GM18517 (cell line): ENCODE results near the gene LRRC38.

ENCODE experiments used
- ATAC-seq: cut with Tn5 transposase; IDR thresholded peaks from one replicate; pipeline ENCODE4 v1.9.1; 2021; ENCODE audit warnings: mild to moderate bottlenecking, moderate library complexity; ENCODE audit not compliant: unreplicated experiment

The LRRC38 gene

GRCh38 chr1:13520985-13521384 lies 7.2 kb upstream of the LRRC38 start:
- no peak for ATAC-seq

DNA sequence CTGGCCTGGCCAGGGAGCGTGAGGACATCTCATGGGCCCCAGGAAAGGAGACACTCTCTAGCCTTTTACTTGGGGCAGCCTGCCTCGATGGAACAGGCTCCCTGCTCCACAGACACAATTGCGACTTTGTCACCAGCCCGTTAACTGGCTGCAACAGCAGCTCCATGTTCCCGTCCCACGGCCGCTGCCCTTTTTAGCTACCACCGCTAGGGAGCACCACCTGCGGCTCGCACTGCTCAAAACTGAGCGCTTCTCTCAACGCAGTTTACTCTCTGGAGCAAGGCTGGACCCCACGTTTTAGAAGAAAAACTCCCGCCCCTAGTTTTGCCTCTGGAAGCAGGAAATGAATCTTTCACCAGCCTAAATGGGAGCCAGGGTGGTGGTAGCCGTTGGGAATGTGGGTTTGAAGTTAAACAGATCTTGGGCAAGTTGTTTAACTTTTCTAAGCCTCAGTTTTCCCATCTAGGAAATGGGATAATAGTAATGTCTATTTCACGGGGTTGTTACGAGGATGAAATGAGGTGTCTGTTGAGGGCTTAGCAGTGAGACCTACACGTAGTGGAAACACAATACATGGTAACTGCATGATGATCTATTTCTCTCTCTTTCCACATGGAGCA lies 3.5 kb upstream of the LRRC38 start:
- ATAC-seq: no peak

GRCh38 chr1:13516606-13517005 lies 2.8 kb upstream of the LRRC38 start:
- ATAC-seq: no peak

DNA sequence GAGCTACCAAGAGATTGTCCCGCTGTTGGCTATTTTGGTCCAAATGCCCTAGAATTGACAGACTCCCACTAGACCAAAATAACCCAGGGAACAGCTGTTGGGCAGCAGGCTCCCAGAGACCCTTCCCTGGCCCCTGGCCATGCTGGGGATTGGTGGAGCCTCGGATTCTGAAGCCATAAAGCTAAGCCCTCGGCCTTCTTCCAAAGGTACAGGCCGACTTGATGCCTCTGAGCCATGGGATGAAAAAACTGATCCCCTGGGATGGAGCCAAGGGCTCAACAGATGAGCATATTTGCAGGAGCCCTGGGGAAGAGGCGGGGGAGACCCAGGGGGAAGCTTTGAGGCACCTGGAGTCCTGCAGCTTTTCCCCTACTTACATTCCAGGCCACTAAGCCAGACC lies 1.0 kb upstream of the LRRC38 start:
- no peak for ATAC-seq

DNA sequence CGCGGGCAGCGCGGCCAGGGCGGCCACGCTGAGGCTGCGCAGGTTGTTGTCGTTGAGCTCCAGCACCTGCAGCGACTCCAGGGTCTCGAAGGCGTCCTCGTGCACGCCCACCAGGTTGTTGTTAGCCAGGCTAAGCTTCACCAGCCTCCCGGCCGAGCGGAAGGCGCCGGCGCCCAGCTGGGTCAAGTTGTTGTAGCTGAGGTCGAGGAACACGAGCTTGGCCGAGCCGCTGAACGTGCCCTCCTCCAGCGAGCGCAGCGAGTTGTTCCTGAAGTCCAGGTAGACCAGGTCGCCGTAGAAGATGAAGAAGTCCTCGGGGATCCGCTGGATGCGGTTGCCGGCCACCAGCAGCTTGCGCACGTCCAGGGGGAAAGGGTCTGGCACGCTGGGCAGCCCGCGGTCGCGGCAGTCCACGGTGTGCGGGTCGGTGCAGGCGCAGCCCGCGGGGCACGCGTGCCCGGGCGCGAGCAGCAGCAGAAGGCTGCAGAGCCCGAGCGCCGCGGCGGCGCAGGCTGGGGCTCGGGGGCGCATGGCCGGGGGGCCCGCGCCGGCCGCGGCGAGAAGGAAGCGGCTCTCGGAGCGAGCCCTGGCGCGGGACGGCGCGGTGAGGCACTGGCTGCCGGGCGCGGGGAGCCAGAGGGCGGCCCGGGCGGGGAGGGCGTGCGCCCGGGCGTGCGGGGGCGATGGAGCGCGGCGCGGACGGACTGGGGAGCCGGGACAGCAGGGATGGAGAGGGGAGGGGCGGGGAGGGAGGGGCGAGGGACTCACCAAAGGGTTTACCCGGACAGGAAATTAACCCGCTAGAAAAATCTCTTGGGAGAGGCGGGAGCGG lies 524 bp downstream of the LRRC38 start:
- ATAC-seq: no peak

DNA sequence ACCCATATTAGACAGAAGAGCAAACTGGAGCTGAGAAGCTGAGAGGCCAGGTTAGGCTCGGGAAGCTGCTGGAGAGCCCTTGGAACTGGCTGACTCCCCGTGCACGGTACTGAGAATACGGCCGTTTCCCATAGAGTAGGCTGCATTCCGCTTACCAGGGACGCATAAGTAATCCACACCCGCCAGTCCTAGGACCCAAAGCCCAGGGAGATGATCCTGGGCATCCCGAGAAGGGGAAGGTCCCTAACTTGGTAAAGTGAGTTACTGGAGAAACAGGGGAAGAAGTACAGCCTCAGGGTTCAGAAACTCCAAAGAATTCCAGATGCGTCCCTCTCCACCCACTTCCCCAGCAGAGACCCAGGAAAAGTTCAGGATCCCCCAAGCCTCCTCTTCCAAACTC lies 1.3 kb downstream of the LRRC38 start:
- no peak for ATAC-seq

DNA sequence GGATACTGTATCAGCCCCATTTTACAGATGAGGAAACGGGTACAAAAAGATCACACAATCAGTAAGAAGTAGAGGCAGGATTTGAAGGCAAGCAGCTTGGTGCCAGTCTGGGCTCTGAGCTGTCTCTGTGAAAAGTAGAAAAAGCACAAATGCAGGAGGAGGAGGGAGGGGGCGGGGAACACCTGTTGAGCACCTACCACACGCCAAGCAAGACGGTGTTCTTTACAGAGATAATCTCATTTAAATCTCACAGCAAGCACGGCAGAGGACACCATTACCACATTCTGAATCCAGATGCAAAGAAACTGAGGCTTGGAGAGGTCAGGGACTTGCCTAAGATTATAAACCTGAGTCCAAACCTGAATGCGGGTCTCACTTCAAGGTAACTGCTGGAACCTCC lies 3.3 kb downstream of the LRRC38 start:
- no peak for ATAC-seq

GRCh38 chr1:13507075-13507474 lies 6.7 kb downstream of the LRRC38 start:
- ATAC-seq: no peak

DNA sequence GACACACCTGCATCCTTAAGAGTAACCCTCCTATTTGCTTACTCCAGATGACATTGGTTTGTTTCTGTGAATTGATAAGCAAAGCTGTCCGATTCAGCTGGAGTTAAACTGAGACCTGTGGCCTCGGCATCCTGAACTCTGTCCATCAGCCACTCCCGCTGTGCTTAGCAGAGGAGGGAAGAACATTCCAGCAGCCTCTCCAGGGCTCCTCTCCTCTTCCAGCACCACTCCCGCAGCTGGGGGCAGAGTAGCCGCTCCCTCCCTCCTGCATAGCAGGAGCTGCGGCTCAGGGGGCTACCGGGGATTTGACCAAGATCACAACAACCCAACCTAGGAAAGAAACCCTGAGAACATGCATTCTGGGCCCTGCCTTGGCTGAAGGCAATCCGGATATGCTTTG lies 8.8 kb downstream of the LRRC38 start:
- no peak for ATAC-seq

GRCh38 chr1:13500806-13501205 lies 13.0 kb downstream of the LRRC38 start:
- ATAC-seq: no peak

- ATAC-seq: no peak
Observed at GRCh38 chr1:13499422-13499821, 14.4 kb downstream of the LRRC38 start.

DNA sequence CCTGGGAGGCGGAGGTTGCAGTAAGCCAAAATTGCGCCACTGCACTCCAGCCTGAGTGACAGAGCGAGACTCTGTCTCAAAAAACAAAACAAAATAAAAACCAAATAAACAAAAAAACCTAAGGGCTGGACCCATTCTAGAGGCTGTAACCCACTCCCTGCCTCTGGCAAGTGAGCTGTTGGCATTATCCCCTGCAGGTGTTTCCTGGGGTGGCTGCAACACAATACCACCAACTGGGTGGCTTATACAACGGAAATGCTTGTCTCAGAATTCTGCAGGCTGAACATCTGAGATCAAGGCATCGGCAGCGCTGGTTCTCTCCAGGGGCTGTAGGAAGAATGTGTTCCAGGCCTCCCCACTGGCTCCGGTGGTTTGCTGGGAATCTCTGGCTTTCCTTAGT lies 15.2 kb downstream of the LRRC38 start:
- no peak for ATAC-seq

GRCh38 chr1:13495186-13495585 lies 18.6 kb downstream of the LRRC38 start:
- no peak for ATAC-seq

DNA sequence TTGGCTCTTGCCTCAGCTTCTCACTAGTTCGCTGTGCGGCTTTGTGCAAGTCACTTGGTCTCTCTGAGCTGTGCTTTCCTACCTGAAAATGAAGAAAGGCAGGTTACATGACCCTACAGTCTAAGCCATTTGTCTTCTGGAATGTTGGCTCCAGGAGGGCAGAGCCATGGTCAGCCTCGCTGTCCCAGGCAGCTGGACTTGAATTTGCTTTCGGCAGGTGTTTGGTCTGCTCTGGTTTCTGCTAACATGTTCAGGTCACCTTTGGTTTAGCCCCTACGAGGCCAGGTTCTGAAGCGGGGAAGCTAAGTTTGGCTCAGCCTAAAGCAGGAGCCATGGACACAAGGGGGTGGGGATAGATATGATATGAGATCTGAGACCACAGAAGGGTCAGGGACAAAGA lies 19.1 kb downstream of the LRRC38 start:
- no peak for ATAC-seq

DNA sequence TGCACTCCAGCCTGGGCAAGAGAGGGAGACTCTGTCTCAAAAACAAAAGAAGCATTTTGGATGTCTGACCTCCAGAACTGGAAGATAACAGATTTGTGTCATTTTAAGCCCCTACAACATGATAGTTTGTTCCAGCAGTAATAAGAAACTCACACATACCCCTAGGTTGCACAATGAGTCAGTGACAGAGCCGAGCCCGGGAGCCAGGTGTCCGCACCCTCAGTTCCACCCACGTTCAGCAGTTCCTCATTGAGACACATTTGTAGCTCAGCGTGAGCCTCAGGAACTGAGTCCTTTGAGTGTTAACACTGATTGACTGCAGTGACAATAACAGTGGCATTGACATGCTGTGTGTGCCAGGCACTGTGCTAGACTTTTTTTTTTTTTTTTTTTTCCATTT lies 19.8 kb downstream of the LRRC38 start:
- ATAC-seq: no peak

- ATAC-seq: no peak
Observed at GRCh38 chr1:13492711-13493110, 21.1 kb downstream of the LRRC38 start.

- no peak for ATAC-seq
Observed at GRCh38 chr1:13487957-13488356, 25.8 kb downstream of the LRRC38 start.

- no peak for ATAC-seq
Observed at GRCh38 chr1:13487143-13487868, 26.5 kb downstream of the LRRC38 start.

DNA sequence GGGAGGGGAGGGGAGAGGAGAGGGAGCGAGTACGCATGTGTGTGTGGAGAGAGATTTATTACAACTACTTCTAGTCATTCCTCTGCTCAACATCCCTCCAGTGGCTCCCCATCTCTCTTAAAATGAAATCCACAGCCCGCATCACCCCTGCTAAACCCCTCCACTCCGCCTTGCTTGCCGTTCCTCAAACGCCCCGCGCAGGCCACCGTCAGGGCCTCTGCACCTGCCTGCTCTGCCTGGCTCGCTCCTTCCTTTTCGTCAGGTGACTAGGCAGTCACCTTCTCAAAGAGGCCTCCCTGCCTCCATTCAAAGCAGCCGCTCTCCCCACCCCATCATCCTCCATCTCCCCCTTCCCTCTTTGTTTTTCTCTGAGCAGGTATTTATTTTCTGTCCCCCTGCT lies 29.9 kb downstream of the LRRC38 start:
- no peak for ATAC-seq

DNA sequence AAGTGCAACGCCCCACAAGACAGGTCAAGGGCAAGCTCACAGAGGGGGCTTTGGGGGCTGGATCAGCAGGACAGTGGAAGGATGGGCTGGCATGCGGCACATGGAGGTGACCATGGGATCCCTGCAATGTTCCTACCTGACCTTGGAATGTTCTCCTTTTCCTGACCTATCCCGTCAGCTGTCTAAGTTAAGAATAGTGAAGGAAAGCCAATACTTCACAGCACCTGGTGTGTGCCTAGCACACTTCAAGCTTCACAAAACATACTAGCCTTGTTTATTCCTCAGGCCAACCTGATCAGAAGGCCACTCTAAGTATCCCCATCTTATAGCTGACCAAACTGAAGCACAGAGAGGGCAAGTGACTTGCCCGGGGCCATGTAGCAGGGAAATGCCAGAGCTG lies 31.2 kb downstream of the LRRC38 start:
- no peak for ATAC-seq

DNA sequence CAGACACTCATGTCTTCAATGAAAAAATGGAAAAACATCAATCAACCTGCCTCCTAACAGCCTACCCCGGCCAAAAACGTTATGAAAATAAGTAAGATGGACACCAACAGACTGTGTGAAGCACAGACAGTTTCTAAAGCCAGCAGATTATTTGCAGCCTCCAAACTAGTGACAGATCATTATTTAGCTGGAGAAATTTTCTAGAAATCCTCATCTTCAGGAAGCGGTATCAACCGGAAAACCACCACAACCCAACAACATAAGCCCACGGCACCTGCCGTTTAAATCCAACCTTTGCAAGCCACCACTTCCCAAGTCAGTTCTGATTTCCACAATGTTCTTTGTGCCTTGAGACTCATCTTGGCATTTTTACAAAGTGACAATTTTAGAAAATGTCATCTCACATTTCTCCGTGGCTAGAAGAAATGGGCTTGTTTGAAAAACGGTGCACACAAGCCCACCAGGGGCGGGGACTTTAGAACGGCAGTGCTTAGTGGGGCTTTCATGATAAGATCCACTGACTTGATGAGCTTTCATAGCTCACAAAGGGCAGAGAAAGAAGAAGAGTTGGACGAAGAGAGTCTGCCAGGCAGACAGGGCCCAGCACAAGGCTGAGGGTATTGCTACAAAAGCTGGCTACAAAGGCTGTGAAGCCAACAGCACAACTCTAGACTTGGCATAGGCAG lies 34.5 kb downstream of the LRRC38 start:
- ATAC-seq: no peak
